Neutrophil (primary cell): ENCODE results near the gene HUS1.

Experiments
- H3K27ac ChIP-seq: fragments of 200-600 bp; sonication (generic); 2 replicates; pipeline ENCODE4 v1.5.1; 2016; ENCODE audit warnings: mild to moderate bottlenecking, moderate library complexity
- H3K27me3 ChIP-seq: fragments of 200-600 bp; sonication (generic); 2 replicates; pipeline ENCODE4 v1.6.0; 2016; ENCODE audit warnings: mild to moderate bottlenecking
- H3K36me3 ChIP-seq: fragments of 200-600 bp; sonication (generic); 2 replicates; pipeline ENCODE4 v1.5.1; 2017
- H3K4me1 ChIP-seq, 2 experiments: fragments of 200-600 bp in 1 of 2; sonication (generic) in 1 of 2; 1 replicate in 1 of 2; 2 replicates in 1 of 2; pipeline versions ENCODE4 v1.5.1 to v1.6.1; 2013 to 2016; ENCODE audit warnings: low read depth in 1 of 2, low read length in 1 of 2, mild to moderate bottlenecking in 1 of 2, moderate library complexity in 1 of 2; ENCODE audit not compliant: control insufficient read depth in 1 of 2, insufficient read depth in 1 of 2
- H3K4me3 ChIP-seq, 2 experiments: fragments of 200-600 bp in 1 of 2; sonication (generic) in 1 of 2; 1 replicate in 1 of 2; 2 replicates in 1 of 2; pipeline ENCODE4 v1.5.1; 2013 to 2016; ENCODE audit warnings: low read depth in 1 of 2, low read length in 1 of 2, mild to moderate bottlenecking in 1 of 2, moderate library complexity in 1 of 2
- H3K9me3 ChIP-seq: fragments of 200-600 bp; sonication (generic); 2 replicates; pipeline ENCODE4 v1.5.1; 2016
- CTCF ChIP-seq: fragments of 200-600 bp; sonication (generic); IDR thresholded peaks from 2 replicates; pipeline ENCODE4 v1.5.1; 2016; ENCODE audit warnings: antibody characterized with exemption

Gene HUS1

DNA sequence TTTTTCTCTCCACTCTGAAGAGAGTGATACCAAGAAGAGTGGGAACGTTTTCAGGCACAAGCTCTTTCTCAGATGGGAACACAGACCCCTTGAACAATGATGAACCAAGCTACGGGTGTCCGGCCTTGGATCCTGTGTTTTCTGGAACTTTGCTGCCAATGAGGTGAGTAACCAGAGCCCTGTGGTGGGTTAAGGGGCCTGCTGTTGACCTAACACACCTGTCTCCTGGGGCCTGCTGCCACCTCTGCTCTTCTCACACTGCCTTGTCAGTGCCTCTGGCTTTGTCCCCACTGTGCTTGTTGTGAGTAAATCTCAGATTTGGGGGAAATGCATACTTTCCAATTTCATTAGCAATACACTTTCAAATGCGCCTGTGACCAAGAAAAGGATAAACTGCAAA lies 29.7 kb downstream of the HUS1 start:
- H3K27me3 ChIP-seq = no peaks in the 10 kb centered on the region
- H3K4me1 ChIP-seq = no peaks in the 10 kb centered on the region
- H3K9me3 ChIP-seq = no peaks in the 10 kb centered on the region
- no peak for TF ChIP-seq CTCF
- no peak overlapping the region for H3K4me3 ChIP-seq
- peaks cover 7% of the 10 kb centered on the region for H3K36me3 ChIP-seq
- H3K27ac ChIP-seq = no peak overlapping the region

- H3K4me1 ChIP-seq = no peaks in the 10 kb centered on the region
- H3K36me3 ChIP-seq = no peaks in the 10 kb centered on the region
- H3K27me3 ChIP-seq = no peaks in the 10 kb centered on the region
- no peak within 1 kb of the TSS for H3K4me3 ChIP-seq
- no peaks in the 10 kb centered on the region for H3K9me3 ChIP-seq
- TF ChIP-seq CTCF = no peak
- no peak within 1 kb of the TSS for H3K27ac ChIP-seq
Observed at GRCh38 chr7:47948141-47948790, 31.1 kb downstream of the HUS1 start, which contains the start of gene PKD1L1. PKD1L1 (minus strand) TSS chr7:47948466; CDS start chr7:47948440, 26 bp downstream.

DNA sequence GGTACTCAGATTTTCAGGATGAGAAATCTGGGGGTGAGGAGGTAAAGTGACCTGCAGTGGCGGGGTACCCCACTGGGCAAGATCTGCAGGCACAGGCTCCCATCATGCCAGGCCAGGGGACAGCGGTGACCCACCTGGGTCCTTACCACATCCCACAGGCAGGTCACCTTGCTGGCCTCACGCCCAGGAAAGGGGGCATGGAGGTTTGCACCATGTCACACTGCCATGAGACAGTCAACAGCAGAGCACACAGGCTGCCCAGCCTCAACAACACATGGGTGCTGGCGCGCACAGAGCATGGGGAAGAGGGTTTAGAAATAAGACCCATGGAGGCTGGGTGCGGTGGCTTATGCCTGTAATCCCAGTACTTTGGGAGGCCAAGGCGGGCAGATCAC lies 32.1 kb downstream of the HUS1 start:
- Histone ChIP-seq H3K4me3 (no peak overlapping the region), H3K27me3 (no peaks in the 10 kb centered on the region), H3K4me1 (no peaks in the 10 kb centered on the region), H3K27ac (no peak overlapping the region), H3K9me3 (no peaks in the 10 kb centered on the region), H3K36me3 (no peaks in the 10 kb centered on the region)
- TF ChIP-seq CTCF = no peak

- no peak for TF ChIP-seq CTCF
- H3K27me3 ChIP-seq = no peaks in the 10 kb centered on the region
- peaks cover 4 to 5% of the 10 kb centered on the region in 2 experiments for H3K4me1 ChIP-seq
- no peaks in the 10 kb centered on the region for H3K36me3 ChIP-seq
- H3K27ac ChIP-seq = no peak overlapping the region
- H3K9me3 ChIP-seq = no peaks in the 10 kb centered on the region
- no peak overlapping the region for H3K4me3 ChIP-seq
Observed at GRCh38 chr7:47946581-47947354, 32.6 kb downstream of the HUS1 start.

DNA sequence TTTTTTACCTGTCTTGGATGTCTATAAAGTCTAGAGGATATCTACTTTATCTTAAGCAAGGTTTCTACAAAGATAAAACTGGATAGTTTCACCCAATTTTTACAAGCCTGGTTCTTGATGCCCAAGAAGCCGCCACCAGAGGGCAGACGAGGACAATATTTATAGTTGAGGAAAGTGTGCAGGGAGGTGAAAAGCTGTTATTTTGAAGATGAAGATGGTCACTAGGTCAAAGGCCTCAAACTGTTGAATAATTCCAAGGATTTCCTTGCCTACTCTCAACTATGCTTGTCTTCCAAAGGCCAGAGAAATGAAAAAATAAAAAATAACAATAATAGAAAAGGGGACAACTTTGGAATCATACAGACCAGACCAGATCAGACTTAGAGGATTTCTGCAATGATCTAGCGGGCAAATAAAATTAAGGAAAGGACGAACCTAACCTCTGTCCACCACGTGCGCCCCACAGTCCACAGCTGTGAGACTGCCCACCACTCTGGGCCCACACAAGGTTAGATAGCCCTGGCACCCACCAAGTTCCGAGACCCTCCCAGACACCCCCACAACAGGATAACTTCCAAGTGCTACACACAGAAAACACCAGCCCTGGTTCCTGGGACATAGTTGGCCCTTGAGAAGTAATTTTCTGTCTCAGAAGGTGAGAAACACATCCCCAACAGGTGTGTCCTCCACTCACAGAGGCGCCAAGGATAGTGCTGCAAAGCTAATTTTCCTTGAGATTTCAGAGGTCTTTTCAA lies 34.0 kb downstream of the HUS1 start:
- H3K4me3 ChIP-seq = no peak overlapping the region
- peaks cover 15 to 17% of the 10 kb centered on the region in 2 experiments for H3K4me1 ChIP-seq
- H3K27me3 ChIP-seq = no peaks in the 10 kb centered on the region
- peak; percentile 65 for TF ChIP-seq CTCF
- no peak overlapping the region for H3K27ac ChIP-seq
- no peaks in the 10 kb centered on the region for H3K36me3 ChIP-seq
- H3K9me3 ChIP-seq = no peaks in the 10 kb centered on the region
